DOHH2 (cell line): Measurements from ENCODE around the gene MRPS11.

Source experiments
- H3F3A ChIP-seq: fragments of 200-600 bp; sonication (generic), shearing (Covaris generic); 2 replicates; pipeline ENCODE4 v1.6.0; 2016; ENCODE audit warnings: antibody characterized with exemption, mild to moderate bottlenecking; ENCODE audit not compliant: control insufficient read depth, insufficient read depth
- H3K27ac ChIP-seq: fragments of 200-600 bp; sonication (generic); 2 replicates; pipeline ENCODE4 v1.5.1; 2014; ENCODE audit warnings: low read depth, mild to moderate bottlenecking, low read length, moderate library complexity
- H3K27me3 ChIP-seq: fragments of 200-600 bp; sonication (generic); 2 replicates; pipeline ENCODE4 v1.6.1; 2014; ENCODE audit warnings: mild to moderate bottlenecking, low read length, mixed read lengths; ENCODE audit not compliant: control insufficient read depth
- H3K36me3 ChIP-seq: fragments of 200-600 bp; sonication (generic); 2 replicates; pipeline ENCODE4 v1.6.1; 2014; ENCODE audit warnings: mild to moderate bottlenecking, low read length, moderate library complexity, mixed read lengths; ENCODE audit not compliant: control insufficient read depth
- H3K4me1 ChIP-seq: fragments of 200-600 bp; sonication (generic); 2 replicates; pipeline ENCODE4 v1.6.1; 2014; ENCODE audit warnings: mild to moderate bottlenecking, low read length, mixed read lengths; ENCODE audit not compliant: control insufficient read depth
- H3K4me2 ChIP-seq: fragments of 200-600 bp; sonication (generic); 2 replicates; pipeline ENCODE4 v1.6.0; 2014; ENCODE audit warnings: mild to moderate bottlenecking, low read length, moderate library complexity
- H3K4me3 ChIP-seq: fragments of 200-600 bp; sonication (generic); 2 replicates; pipeline ENCODE4 v1.5.1; 2014; ENCODE audit warnings: mild to moderate bottlenecking, low read length, mixed read lengths
- H3K79me2 ChIP-seq: fragments of 200-600 bp; sonication (generic); 2 replicates; pipeline ENCODE4 v1.6.1; 2014; ENCODE audit warnings: mild to moderate bottlenecking, low read length, mixed read lengths; ENCODE audit not compliant: control insufficient read depth
- H3K9me2 ChIP-seq: fragments of 200-600 bp; sonication (generic); replicated peaks from 2 replicates; pipeline ENCODE4 v1.6.1; 2014; ENCODE audit warnings: mild to moderate bottlenecking, low read length, mixed read lengths; ENCODE audit not compliant: control insufficient read depth
- H3K9me3 ChIP-seq: fragments of 200-600 bp; sonication (generic); 2 replicates; pipeline ENCODE4 v1.6.1; 2014; ENCODE audit warnings: antibody characterized with exemption, low read length, mixed read lengths; ENCODE audit not compliant: control insufficient read depth, insufficient read depth
- H4K20me1 ChIP-seq: fragments of 200-600 bp; sonication (generic); 2 replicates; pipeline ENCODE4 v1.6.0; 2014; ENCODE audit warnings: low read depth, mild to moderate bottlenecking, antibody characterized with exemption, low read length, moderate library complexity; ENCODE audit not compliant: control insufficient read depth, insufficient read depth
- CTCF ChIP-seq: fragments of 200-600 bp; sonication (generic); IDR thresholded peaks from one replicate; pipeline ENCODE4 v1.5.1; 2014; ENCODE audit warnings: antibody characterized with exemption, mild to moderate bottlenecking, low read depth, low read length; ENCODE audit not compliant: poor library complexity, severe bottlenecking
- EZH2phosphoT487 ChIP-seq: fragments of 200-600 bp; sonication (generic); IDR thresholded peaks from 2 replicates; pipeline ENCODE4 v1.6.1; 2017; ENCODE audit warnings: borderline replicate concordance, mild to moderate bottlenecking, antibody characterized with exemption, low read length, moderate library complexity, mixed read lengths

MRPS11 gene

GRCh38 chr15:88426304-88426703 is 41.2 kb upstream of the MRPS11 start:
- Histone ChIP-seq H3K4me2 (no peak overlapping the region), H3K4me1 (no peaks in the 10 kb centered on the region), H3K9me3 (no peaks in the 10 kb centered on the region), H4K20me1 (no peaks in the 10 kb centered on the region), H3K27me3 (peaks cover 17% of the 10 kb centered on the region), H3K36me3 (no peaks in the 10 kb centered on the region), H3K9me2 (no peaks in the 10 kb centered on the region), H3F3A (no peaks in the 10 kb centered on the region), H3K4me3 (no peak overlapping the region), H3K79me2 (no peaks in the 10 kb centered on the region), H3K27ac (no peak overlapping the region)
- TF ChIP-seq CTCF (no peak), EZH2phosphoT487 (no peak)

- no peak for TF ChIP-seq EZH2phosphoT487
- no peak for TF ChIP-seq CTCF
- H3K27ac ChIP-seq, result no peak overlapping the region
- peaks cover 17% of the 10 kb centered on the region for H3K27me3 ChIP-seq
These were observed 39.5 kb upstream of the MRPS11 start for GRCh38 chr15:88428053-88428452.

GRCh38 chr15:88428805-88429605 is 38.5 kb upstream of the MRPS11 start:
- Histone ChIP-seq H3F3A (no peaks in the 10 kb centered on the region), H3K9me2 (no peaks in the 10 kb centered on the region), H3K36me3 (no peaks in the 10 kb centered on the region), H3K27ac (no peak overlapping the region), H3K27me3 (peaks cover 17% of the 10 kb centered on the region), H3K9me3 (no peaks in the 10 kb centered on the region), H4K20me1 (no peaks in the 10 kb centered on the region), H3K4me2 (no peak overlapping the region), H3K79me2 (no peaks in the 10 kb centered on the region), H3K4me3 (no peak overlapping the region), H3K4me1 (no peaks in the 10 kb centered on the region)
- no peak for TF ChIP-seq EZH2phosphoT487
- TF ChIP-seq CTCF, result no peak

More at GRCh38 chr15:88428053-88428452, 39.5 kb upstream of the MRPS11 start:
- no peaks in the 10 kb centered on the region for H3K36me3 ChIP-seq
- no peaks in the 10 kb centered on the region for H3K79me2 ChIP-seq
- H3K9me2 ChIP-seq, result no peaks in the 10 kb centered on the region
- no peaks in the 10 kb centered on the region for H3K9me3 ChIP-seq
- no peak overlapping the region for H3K4me3 ChIP-seq
- H3F3A ChIP-seq, result no peaks in the 10 kb centered on the region
- no peak overlapping the region for H3K4me2 ChIP-seq
- no peaks in the 10 kb centered on the region for H3K4me1 ChIP-seq
- no peaks in the 10 kb centered on the region for H4K20me1 ChIP-seq
